GM12878 (cell line): ENCODE measurements around the gene SPTLC2. TPM values are rescaled to one million over a fixed set of nuclear protein-coding genes. Genes with fewer than 3 reads are reported as not detected.

ENCODE experiments used
- CEBPZ ChIP-seq: fragments of 150-350 bp; IDR thresholded peaks from 2 replicates; pipeline ENCODE4 v1.6.1; 2016; ENCODE audit warnings: low read depth, low read length
- DPF2 ChIP-seq: fragments of 450-650 bp; IDR thresholded peaks from 2 replicates; pipeline ENCODE4 v1.6.1; 2017; ENCODE audit warnings: mild to moderate bottlenecking
- E4F1 ChIP-seq: fragments of 450-650 bp; IDR thresholded peaks from 2 replicates; pipeline ENCODE4 v1.6.1; 2018; ENCODE audit warnings: borderline replicate concordance, mild to moderate bottlenecking; ENCODE audit not compliant: partially characterized antibody
- EGR1 ChIP-seq, 2 experiments: IDR thresholded peaks; 1 replicate in 1 of 2; 2 replicates in 1 of 2; pipeline ENCODE4 v1.6.1; 2011 to 2012; ENCODE audit warnings: low read depth in 2 of 2, low read length in 2 of 2, borderline replicate concordance in 1 of 2, mild to moderate bottlenecking in 1 of 2, moderate library complexity in 1 of 2
- EZH2 ChIP-seq: IDR thresholded peaks from 2 replicates; pipeline ENCODE4 v1.6.1; 2012; ENCODE audit warnings: low read depth, mild to moderate bottlenecking, control low read depth, inconsistent platforms, low read length, borderline replicate concordance; ENCODE audit not compliant: control insufficient read depth
- GABPA ChIP-seq: IDR thresholded peaks from 2 replicates; pipeline ENCODE4 v1.6.1; 2014; ENCODE audit warnings: antibody characterized with exemption, low read depth, mild to moderate bottlenecking, inconsistent platforms
- HDAC6 ChIP-seq: fragments of 200-600 bp; sonication (generic); IDR thresholded peaks from one replicate; pipeline ENCODE4 v1.8.0; 2017; ENCODE audit warnings: antibody characterized with exemption; ENCODE audit not compliant: unreplicated experiment
- HDGF ChIP-seq: fragments of 450-650 bp; IDR thresholded peaks from 2 replicates; pipeline ENCODE4 v1.6.1; 2016; ENCODE audit warnings: antibody characterized with exemption
- IRF4 ChIP-seq: IDR thresholded peaks from 2 replicates; pipeline ENCODE4 v1.6.1; 2011; ENCODE audit warnings: low read depth, low read length
- IRF5 ChIP-seq: fragments of 450-650 bp; IDR thresholded peaks from 2 replicates; pipeline ENCODE4 v1.6.1; 2017; ENCODE audit warnings: borderline replicate concordance
- LARP7 ChIP-seq: fragments of 450-650 bp; IDR thresholded peaks from 2 replicates; pipeline ENCODE4 v1.6.1; 2017; ENCODE audit warnings: mild to moderate bottlenecking
- NR2C2 ChIP-seq: IDR thresholded peaks from 2 replicates; pipeline ENCODE4 v1.6.1; 2011; ENCODE audit warnings: borderline replicate concordance, low read depth; ENCODE audit not compliant: control insufficient read depth, insufficient read length
- PBX3 ChIP-seq: IDR thresholded peaks from 2 replicates; pipeline ENCODE4 v1.6.1; 2011; ENCODE audit warnings: mild to moderate bottlenecking, low read depth, low read length, moderate library complexity; ENCODE audit not compliant: insufficient replicate concordance
- PKNOX1 ChIP-seq: fragments of 450-650 bp; IDR thresholded peaks from 2 replicates; pipeline ENCODE4 v1.6.1; 2016; ENCODE audit warnings: mild to moderate bottlenecking
- POLR2A ChIP-seq: IDR thresholded peaks from 2 replicates; pipeline ENCODE4 v1.6.1; 2011; ENCODE audit warnings: low read depth, mild to moderate bottlenecking, low read length
- POU2F2 ChIP-seq: IDR thresholded peaks from 3 replicates; pipeline ENCODE4 v1.6.1; 2011; ENCODE audit warnings: low read depth, mild to moderate bottlenecking, low read length, borderline replicate concordance
- RELA ChIP-seq: fragments of 450-650 bp; IDR thresholded peaks from 2 replicates; pipeline ENCODE4 v1.8.0; 2014; ENCODE audit warnings: borderline replicate concordance; ENCODE audit not compliant: partially characterized antibody
- SREBF1 ChIP-seq: IDR thresholded peaks from 2 replicates; pipeline ENCODE4 v1.6.1; 2012; ENCODE audit warnings: mild to moderate bottlenecking, low read length
- STAT3 ChIP-seq: IDR thresholded peaks from 2 replicates; pipeline ENCODE4 v1.6.1; 2011; ENCODE audit warnings: low read depth, low read length, improper control_type of control experiment
- SUZ12 ChIP-seq: fragments of 200-600 bp; sonication (generic); IDR thresholded peaks from one replicate; pipeline ENCODE4 v1.6.1; 2018; ENCODE audit warnings: antibody characterized with exemption, mild to moderate bottlenecking; ENCODE audit not compliant: unreplicated experiment
- TCF12 ChIP-seq: IDR thresholded peaks from 2 replicates; pipeline ENCODE4 v1.6.1; 2011; ENCODE audit warnings: low read depth, mild to moderate bottlenecking, low read length
- polyA plus RNA-seq, 11 experiments: library from polyadenylated mRNA; depleted of rRNA in 4 of 11; unstranded in 6 of 11; stranded (reverse) in 5 of 11; fragments of >200 nt; fragmentation: Nextera tagmentation in 4 of 11; fragmentation: Illumina TruSeq in 1 of 11; extraction: Ambion mirVana in 4 of 11; extraction: Trizol in 1 of 11; gene quantifications; 1 replicate in 1 of 11; 2 replicates in 10 of 11; pipeline versions ENCODE4 v1.2.1 to v1.2.3, GENCODE V29; 2011 to 2016; ENCODE audit warnings: inconsistent platforms in 2 of 11, missing spikeins in 2 of 11, low read depth in 1 of 11
- total RNA-seq, 4 experiments: library from RNA; depleted of rRNA in 3 of 4; stranded (reverse); fragments of >200 nt in 3 of 4; fragmentation: Illumina TruSeq in 1 of 4; extraction: Trizol in 1 of 4; gene quantifications; 2 replicates each; pipeline versions ENCODE4 v1.2.1 to v1.2.3, GENCODE V29; 2013 to 2021

The SPTLC2 gene
- total and polyA plus RNA-seq, 10 of the 15 experiments (the other 5 are each of a cell fraction or from before 2014, with no cell fraction given): 6.9 to 35.1 (median 19.7) TPM

GRCh38 chr14:77457522-77458248 lies 158.8 kb downstream of the SPTLC2 start, which contains the start of the genes AHSA1 and VIPAS39 (continued):
- TF ChIP-seq EZH2 (no peak; the same call in 1 of the 2 replicates), NR2C2 (no peak), E4F1 (peak; percentile 67), TCF12 (peak; percentile 38; the same call in 1 of the 2 replicates), EGR1 (IDR thresholded peaks at IDR 0.05; ENCODE audit: borderline replicate concordance in 1 of 2, low read depth in 2 of 2, low read length in 2 of 2) (peak in 1 of 2 experiments; percentile 57; a peak in 2 of 3 replicates), LARP7 (no peak), GABPA (peak; percentile 96), POU2F2 (peak; percentile 58; the same call in 2 of the 3 replicates), POLR2A (peak; percentile 93), PBX3 (no peak), HDGF (0 out of 2 replicates have a peak, but pooled peaks have one; percentile 25), IRF4 (peak; percentile 49; the same call in 1 of the 2 replicates), CEBPZ (no peak), RELA (peak; percentile 80), PKNOX1 (peak; percentile 64), SREBF1 (peak; percentile 91), SUZ12 (no peak), STAT3 (no peak), IRF5 (peak; percentile 79), HDAC6 (peak; percentile 51), DPF2 (0 out of 2 replicates have a peak, but pooled peaks have one; percentile 47)
